Mesendoderm (in vitro differentiated cells): ENCODE measurements around the gene DUS2.

ENCODE experiments used
- DNase-seq: peaks from one replicate; pipeline ENCODE4 v3.0.0; 2013
- H2AK5ac ChIP-seq: 2 replicates; pipeline ENCODE4 v1.6.1; 2013; ENCODE audit warnings: low read length, inconsistent platforms
- H2BK120ac ChIP-seq: 2 replicates; pipeline ENCODE4 v1.6.1; 2013; ENCODE audit warnings: low read depth, mild to moderate bottlenecking, low read length, moderate library complexity, mixed read lengths
- H2BK15ac ChIP-seq: replicated peaks from 2 replicates; pipeline ENCODE4 v1.6.1; 2013; ENCODE audit warnings: low read depth, mild to moderate bottlenecking, moderate library complexity
- H2BK5ac ChIP-seq: 2 replicates; pipeline ENCODE4 v1.6.1; 2013; ENCODE audit warnings: low read length, inconsistent platforms
- H3K18ac ChIP-seq: 2 replicates; pipeline ENCODE4 v1.6.1; 2013; ENCODE audit warnings: mild to moderate bottlenecking, low read length, mixed read lengths
- H3K23ac ChIP-seq: one replicate; pipeline ENCODE4 v1.6.1; 2013; ENCODE audit warnings: low read length
- H3K27ac ChIP-seq: 2 replicates; pipeline ENCODE4 v1.5.1; 2013; ENCODE audit warnings: low read depth, mild to moderate bottlenecking, inconsistent platforms, low read length, moderate library complexity
- H3K27me3 ChIP-seq: 2 replicates; pipeline ENCODE4 v1.6.1; 2013; ENCODE audit warnings: low read length, control low read depth, mild to moderate bottlenecking, inconsistent platforms; ENCODE audit not compliant: insufficient read depth, poor library complexity
- H3K36me3 ChIP-seq: 2 replicates; pipeline ENCODE4 v1.6.1; 2013; ENCODE audit warnings: low read length, inconsistent platforms; ENCODE audit not compliant: control insufficient read depth, insufficient read depth
- H3K4ac ChIP-seq: one replicate; pipeline ENCODE4 v1.6.1; 2013; ENCODE audit warnings: low read depth, mild to moderate bottlenecking, low read length, moderate library complexity
- H3K4me1 ChIP-seq: 2 replicates; pipeline ENCODE4 v1.6.1; 2013; ENCODE audit warnings: low read depth, low read length, inconsistent platforms; ENCODE audit not compliant: control insufficient read depth
- H3K4me2 ChIP-seq: 2 replicates; pipeline ENCODE4 v1.6.1; 2013; ENCODE audit warnings: low read length
- H3K4me3 ChIP-seq: 2 replicates; pipeline ENCODE4 v1.5.1; 2013; ENCODE audit warnings: mild to moderate bottlenecking, low read length
- H3K56ac ChIP-seq: one replicate; pipeline ENCODE4 v1.6.1; 2013; ENCODE audit warnings: low read length
- H3K79me1 ChIP-seq: 2 replicates; pipeline ENCODE4 v1.6.1; 2013; ENCODE audit warnings: low read length, inconsistent platforms
- H3K79me2 ChIP-seq: 2 replicates; pipeline ENCODE4 v1.6.1; 2013; ENCODE audit warnings: mild to moderate bottlenecking, low read length; ENCODE audit not compliant: control insufficient read depth, insufficient read depth
- H3K9ac ChIP-seq: 2 replicates; pipeline ENCODE4 v1.6.1; 2013; ENCODE audit warnings: low read length, inconsistent platforms
- H4K5ac ChIP-seq: one replicate; pipeline ENCODE4 v1.6.1; 2013; ENCODE audit warnings: low read length
- H4K8ac ChIP-seq: one replicate; pipeline ENCODE4 v1.6.1; 2013; ENCODE audit warnings: low read depth, mild to moderate bottlenecking, control low read depth, low read length, moderate library complexity
- WGBS: extraction: QIAGEN DNeasy Blood & Tissue Kit; methylation state at CpG from one replicate; pipeline ENCODE4 v1.1.7; 2013; ENCODE audit warnings: low lambda C conversion rate, missing lambda C conversion rate; ENCODE audit not compliant: insufficient coverage; ENCODE audit errors: extremely low coverage; 5-methylcytosine and 5-hydroxymethylcytosine counted together

The DUS2 gene

DNA sequence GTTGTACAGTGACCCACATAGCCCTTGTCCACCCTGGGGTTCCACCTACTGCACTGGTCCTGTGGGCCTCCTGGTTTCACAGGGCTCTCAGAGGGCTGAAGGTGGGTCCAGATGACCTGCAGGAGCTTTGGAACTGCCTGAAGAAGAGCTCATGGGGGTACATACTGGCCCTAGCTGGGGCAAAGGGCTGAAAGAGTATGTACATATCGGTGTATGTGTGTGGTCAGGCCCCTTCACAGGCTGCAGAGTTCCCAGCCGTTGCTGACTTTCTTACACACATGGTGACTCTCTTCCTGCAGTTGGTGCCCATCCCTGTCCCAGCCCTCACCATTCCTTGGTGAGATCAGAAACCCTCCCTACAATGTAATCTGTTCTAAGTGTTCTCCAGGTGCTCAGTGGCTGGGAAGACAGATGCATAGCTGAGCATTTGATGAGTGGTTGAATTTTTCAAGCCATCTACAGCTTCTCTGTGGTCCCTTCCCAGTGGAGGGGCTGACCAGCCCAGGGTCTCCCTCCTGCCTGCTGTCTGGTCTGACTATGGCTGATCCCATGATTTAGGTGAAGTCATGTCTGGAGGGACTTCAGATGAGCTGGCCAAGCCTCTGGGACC is 59.6 kb downstream of the DUS2 start:
- H3K27ac ChIP-seq: no peak overlapping the region
- H3K27me3 ChIP-seq: no peaks in the 10 kb centered on the region
- no peak overlapping the region for H3K4me3 ChIP-seq
- H2BK15ac ChIP-seq: no peak overlapping the region
- no peaks in the 10 kb centered on the region for H3K36me3 ChIP-seq
- H3K79me2 ChIP-seq: peaks cover 10% of the 10 kb centered on the region
- H2AK5ac ChIP-seq: no peak overlapping the region
- H3K4ac ChIP-seq: no peak overlapping the region
- no peak overlapping the region for H3K23ac ChIP-seq
- no CpG with 5 or more reads among the region's 2 CpGs for WGBS
- no peak overlapping the region for H4K8ac ChIP-seq
- H3K9ac ChIP-seq: no peak overlapping the region
- no peak overlapping the region for H3K4me2 ChIP-seq
- H3K79me1 ChIP-seq: no peaks in the 10 kb centered on the region
- H3K56ac ChIP-seq: no peak overlapping the region
- H2BK5ac ChIP-seq: no peak overlapping the region
- peaks cover 2% of the 10 kb centered on the region for H3K4me1 ChIP-seq
- no peak overlapping the region for H2BK120ac ChIP-seq
- no peak overlapping the region for H4K5ac ChIP-seq
- DNase-seq: no peak
- no peak overlapping the region for H3K18ac ChIP-seq

DNA sequence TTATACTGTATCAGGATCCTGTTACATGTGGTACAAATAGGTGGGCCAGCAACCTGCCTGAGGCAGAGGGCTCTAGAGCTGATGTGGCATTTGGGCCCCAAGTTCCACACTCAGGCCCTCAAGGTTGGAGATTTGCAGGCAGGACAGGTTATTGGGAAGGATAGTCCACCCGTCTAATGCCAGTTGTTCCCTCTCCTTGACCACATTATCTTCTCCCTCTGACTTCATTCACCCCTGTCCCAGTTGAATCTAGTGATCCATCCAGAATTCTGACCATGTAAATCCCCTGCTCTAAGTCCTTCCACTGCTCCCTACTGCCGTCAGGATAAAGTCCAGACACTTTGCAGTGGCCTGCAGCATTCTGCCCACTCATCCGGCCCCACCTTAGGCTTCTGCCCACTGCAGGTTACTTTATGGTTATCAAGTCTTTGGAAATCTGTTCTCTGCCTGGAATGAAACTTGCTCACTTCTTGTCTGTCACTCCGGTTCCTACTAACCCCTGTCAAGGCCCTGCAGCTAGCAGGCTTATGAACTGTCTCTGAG is 60.2 kb downstream of the DUS2 start:
- Histone ChIP-seq H3K18ac (no peak overlapping the region), H2AK5ac (no peak overlapping the region)

DNA sequence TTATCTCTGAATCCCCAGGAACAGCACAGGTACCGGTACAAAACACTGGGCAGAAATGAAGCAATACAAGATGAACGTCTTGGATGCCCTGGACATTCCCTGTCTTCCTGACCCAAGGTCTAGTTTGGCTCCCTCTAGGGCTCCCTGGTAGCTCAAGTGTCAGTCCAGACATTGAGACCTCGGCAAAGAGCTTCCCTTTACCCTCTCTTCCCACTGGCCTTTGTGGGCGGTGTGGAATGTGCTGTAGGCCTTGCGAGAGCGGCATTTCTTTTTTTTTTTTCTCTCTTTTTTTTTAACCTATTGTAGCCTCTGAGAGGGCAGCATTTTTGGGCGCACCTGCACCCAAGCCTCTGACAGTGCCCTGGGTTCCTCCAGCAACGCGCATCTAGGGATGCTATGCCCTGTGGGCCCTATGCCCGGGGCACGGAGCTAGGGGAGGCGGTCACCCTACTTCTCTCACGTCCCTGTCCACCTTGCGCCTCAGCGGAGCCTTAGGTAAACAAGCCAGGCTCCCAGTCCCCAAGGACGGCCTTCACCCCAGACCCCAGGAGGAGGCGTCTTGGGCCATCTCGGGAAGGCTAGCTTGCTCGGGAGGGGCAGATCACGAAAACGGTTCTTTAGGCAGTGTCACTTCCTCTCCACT is 60.9 kb downstream of the DUS2 start:
- peak overlapping the region; percentile 96 for H3K56ac ChIP-seq
- H3K79me1 ChIP-seq: no peaks in the 10 kb centered on the region
- no peak overlapping the region for H4K5ac ChIP-seq
- H4K8ac ChIP-seq: no peak overlapping the region
- H2BK120ac ChIP-seq: no peak overlapping the region
- H3K79me2 ChIP-seq: peaks cover 16% of the 10 kb centered on the region
- H3K27ac ChIP-seq: peak overlapping the region; percentile 93
- DNase-seq: peak; percentile 75
- no peak overlapping the region for H2BK15ac ChIP-seq
- H3K4me1 ChIP-seq: peaks cover 2% of the 10 kb centered on the region
- H3K4me2 ChIP-seq: peak overlapping the region; percentile 70
- peak overlapping the region; percentile 57 for H3K4ac ChIP-seq
- H3K36me3 ChIP-seq: no peaks in the 10 kb centered on the region
- H3K27me3 ChIP-seq: no peaks in the 10 kb centered on the region
- H2AK5ac ChIP-seq: no peak overlapping the region
- H3K9ac ChIP-seq: peak overlapping the region; percentile 94
- WGBS: no CpG with 5 or more reads among the region's 21 CpGs
- H2BK5ac ChIP-seq: peak overlapping the region; percentile 26
- no peak overlapping the region for H3K23ac ChIP-seq
- peak overlapping the region; percentile 46 for H3K18ac ChIP-seq
- peak overlapping the region; percentile 69 for H3K4me3 ChIP-seq

More for the DNA sequence above, 60.2 kb downstream of the DUS2 start:
- H3K27me3 ChIP-seq: no peaks in the 10 kb centered on the region
- H3K4me3 ChIP-seq: no peak overlapping the region
- no peak overlapping the region for H2BK120ac ChIP-seq
- WGBS: no CpG with 5 or more reads among the region's 4 CpGs
- no peak for DNase-seq
- no peaks in the 10 kb centered on the region for H3K36me3 ChIP-seq
- H2BK15ac ChIP-seq: no peak overlapping the region
- no peak overlapping the region for H3K4ac ChIP-seq
- H2BK5ac ChIP-seq: no peak overlapping the region
- H4K8ac ChIP-seq: no peak overlapping the region
- H3K9ac ChIP-seq: peak overlapping the region; percentile 94
- H3K4me2 ChIP-seq: no peak overlapping the region
- H4K5ac ChIP-seq: no peak overlapping the region
- peak overlapping the region; percentile 96 for H3K56ac ChIP-seq
- no peaks in the 10 kb centered on the region for H3K79me1 ChIP-seq
- H3K27ac ChIP-seq: no peak overlapping the region
- H3K4me1 ChIP-seq: peaks cover 2% of the 10 kb centered on the region
- H3K79me2 ChIP-seq: peaks cover 11% of the 10 kb centered on the region
- H3K23ac ChIP-seq: no peak overlapping the region

DNA sequence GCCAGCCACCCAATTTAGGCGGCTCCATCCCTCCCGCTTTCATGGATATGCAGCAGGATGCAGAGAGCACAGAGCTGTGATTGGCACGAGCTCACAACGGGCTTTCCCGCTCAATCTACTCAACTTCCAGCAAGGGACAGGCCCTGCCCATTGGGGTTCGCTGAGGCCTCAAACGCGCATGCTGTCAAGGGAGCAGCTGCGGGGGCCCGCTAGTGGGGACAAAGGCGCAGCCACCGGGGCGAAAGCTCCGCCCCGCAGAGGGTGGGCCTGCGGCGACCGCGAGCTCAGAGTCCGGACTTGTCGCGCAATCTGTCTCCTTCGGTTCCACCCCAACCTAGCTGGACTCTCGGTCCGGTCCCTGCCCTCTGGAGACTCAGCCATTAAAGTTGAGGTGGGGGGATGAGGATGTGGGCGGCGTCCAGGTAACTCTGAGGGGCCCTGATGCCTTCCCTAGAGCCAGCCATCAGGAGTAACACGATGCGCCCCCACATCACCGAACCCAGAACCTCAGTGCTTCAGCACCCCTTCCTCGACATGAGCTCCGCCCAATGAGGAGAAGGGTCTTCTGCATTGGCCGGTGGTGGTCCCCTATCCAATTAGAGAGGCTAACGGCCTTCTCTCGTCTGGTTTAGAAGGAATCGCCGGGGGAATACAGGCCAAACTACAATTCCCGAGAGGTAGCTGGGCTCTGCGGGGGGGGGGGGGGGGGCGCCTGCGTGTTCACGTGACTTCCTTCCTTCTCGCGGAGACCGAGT is 61.6 kb downstream of the DUS2 start:
- no peaks in the 10 kb centered on the region for H3K27me3 ChIP-seq
- H3K4me2 ChIP-seq: peak overlapping the region; percentile 70
- H2BK15ac ChIP-seq: no peak overlapping the region
- H2BK120ac ChIP-seq: no peak overlapping the region
- peak overlapping the region; percentile 74 for H3K23ac ChIP-seq
- no peaks in the 10 kb centered on the region for H3K4me1 ChIP-seq
- H3K79me1 ChIP-seq: no peaks in the 10 kb centered on the region
- peak overlapping the region; percentile 60 for H4K5ac ChIP-seq
- peak overlapping the region; percentile 69 for H3K4me3 ChIP-seq
- peak overlapping the region; percentile 81 for H2BK5ac ChIP-seq
- no CpG with 5 or more reads among the region's 45 CpGs for WGBS
- H3K79me2 ChIP-seq: peaks cover 17% of the 10 kb centered on the region
- peak overlapping the region; percentile 96 for H3K56ac ChIP-seq
- H2AK5ac ChIP-seq: no peak overlapping the region
- DNase-seq: peak; percentile 98
- H3K9ac ChIP-seq: peak overlapping the region; percentile 94
- peak overlapping the region; percentile 46 for H3K18ac ChIP-seq
- peak overlapping the region; percentile 4 for H3K4ac ChIP-seq
- H3K36me3 ChIP-seq: no peaks in the 10 kb centered on the region
- peak overlapping the region; percentile 94 for H4K8ac ChIP-seq
- H3K27ac ChIP-seq: peak overlapping the region; percentile 93

DNA sequence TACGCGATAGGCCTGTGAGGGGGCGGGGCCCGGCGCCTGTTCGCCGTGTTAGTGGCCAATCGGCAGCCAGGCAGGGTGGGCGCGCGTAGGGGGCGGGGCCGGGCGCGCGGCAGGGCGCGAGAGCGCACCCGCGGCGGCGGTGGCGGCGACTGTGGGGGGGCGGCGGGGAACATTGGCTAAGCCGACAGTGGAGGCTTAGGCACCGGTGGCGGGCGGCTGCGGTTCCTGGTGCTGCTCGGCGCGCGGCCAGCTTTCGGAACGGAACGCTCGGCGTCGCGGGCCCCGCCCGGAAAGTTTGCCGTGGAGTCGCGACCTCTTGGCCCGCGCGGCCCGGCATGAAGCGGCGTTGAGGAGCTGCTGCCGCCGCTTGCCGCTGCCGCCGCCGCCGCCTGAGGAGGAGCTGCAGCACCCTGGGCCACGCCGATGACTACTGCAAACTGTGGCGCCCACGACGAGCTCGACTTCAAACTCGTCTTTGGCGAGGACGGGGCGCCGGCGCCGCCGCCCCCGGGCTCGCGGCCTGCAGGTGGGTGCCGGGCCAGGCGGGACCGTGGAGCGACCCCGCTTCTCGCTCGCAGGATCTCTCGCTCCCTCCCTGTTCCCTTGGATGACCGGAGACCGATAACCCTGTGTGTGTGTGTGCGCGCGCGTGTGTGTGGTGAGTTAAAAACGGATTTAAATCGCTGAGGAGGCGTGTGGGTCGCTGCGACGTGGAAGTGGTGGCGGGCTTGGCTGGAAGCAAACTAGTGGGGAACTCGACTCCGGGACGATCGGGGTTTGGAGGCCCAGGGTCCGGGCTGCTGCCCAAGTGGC is 62.4 kb downstream of the DUS2 start, which contains the start of gene NFATC3:
NFATC3 (plus strand) TSS at position 112 of the 813 bp plus-strand sequence; CDS start at position 424, 312 bp downstream.
- H3K56ac ChIP-seq: peak within 1 kb of the TSS; percentile 96
- no CpG with 5 or more reads among the region's 104 CpGs for WGBS

More for the DNA sequence above, 62.4 kb downstream of the DUS2 start, which contains the start of gene NFATC3:
- DNase-seq: peak; percentile 75
- Histone ChIP-seq H3K27me3 (no peaks in the 10 kb centered on the region), H2BK120ac (no peak within 1 kb of the TSS), H3K4me2 (peak within 1 kb of the TSS; percentile 70), H4K8ac (peak within 1 kb of the TSS; percentile 94), H3K9ac (peak within 1 kb of the TSS; percentile 94), H2AK5ac (no peak within 1 kb of the TSS), H3K36me3 (no peaks in the 10 kb centered on the region), H3K4me3 (peak within 1 kb of the TSS; percentile 78), H3K4me1 (no peaks in the 10 kb centered on the region), H4K5ac (peak within 1 kb of the TSS; percentile 60), H3K79me2 (peaks cover 19% of the 10 kb centered on the region), H3K18ac (peak within 1 kb of the TSS; percentile 46), H3K4ac (peak within 1 kb of the TSS; percentile 57), H3K79me1 (no peaks in the 10 kb centered on the region), H2BK15ac (no peak within 1 kb of the TSS), H3K27ac (peak within 1 kb of the TSS; percentile 93), H2BK5ac (peak within 1 kb of the TSS; percentile 81), H3K23ac (peak within 1 kb of the TSS; percentile 74)
